ENCODE measurements around the gene SAMD8.
A peak's percentile ranks its signal among the peaks of the same experiment; 100 is the strongest.
"Not testable (repeated sequence)": the region's sequence is repeated elsewhere in the genome, so short reads cannot be mapped to it uniquely, and the experiment has no call there.

Gene SAMD8

GRCh38 chr10:75108684-75109458, 2.6 kb upstream of the SAMD8 start:
- DNase-seq: no peak

GRCh38 chr10:75109459-75109778, 2.0 kb upstream of the SAMD8 start:
- DNase-seq: no peak

- DNase-seq: no peak
These were observed 1.3 kb upstream of the SAMD8 start for GRCh38 chr10:75110006-75110632.

GRCh38 chr10:75111907-75112679, 637 bp downstream of the SAMD8 start:
- peak; percentile 62 for DNase-seq

GRCh38 chr10:75115137-75115536, 3.7 kb downstream of the SAMD8 start:
- no peak for DNase-seq

GRCh38 chr10:75116941-75117775, 5.7 kb downstream of the SAMD8 start:
- not testable (repeated sequence) for DNase-seq

GRCh38 chr10:75117995-75118394, 6.5 kb downstream of the SAMD8 start:
- no peak for DNase-seq

GRCh38 chr10:75119444-75120066, 8.1 kb downstream of the SAMD8 start:
- DNase-seq: not testable (repeated sequence)

- DNase-seq: no peak
These were observed 9.9 kb downstream of the SAMD8 start for GRCh38 chr10:75121322-75121721.

- no peak for DNase-seq
These were observed 11.0 kb downstream of the SAMD8 start for GRCh38 chr10:75122505-75122904.

- DNase-seq: no peak
These were observed 11.7 kb downstream of the SAMD8 start for GRCh38 chr10:75123088-75123682.

GRCh38 chr10:75126277-75126676, 14.8 kb downstream of the SAMD8 start:
- no peak for DNase-seq

GRCh38 chr10:75127471-75127870, 16.0 kb downstream of the SAMD8 start:
- no peak for DNase-seq

GRCh38 chr10:75128985-75129384, 17.5 kb downstream of the SAMD8 start:
- not testable (repeated sequence) for DNase-seq

- DNase-seq: no peak
These were observed 18.1 kb downstream of the SAMD8 start for GRCh38 chr10:75129537-75129936.

GRCh38 chr10:75133701-75134100, 22.2 kb downstream of the SAMD8 start:
- DNase-seq: not testable (repeated sequence)

- DNase-seq: no peak
These were observed 24.9 kb downstream of the SAMD8 start for GRCh38 chr10:75136346-75136745.

GRCh38 chr10:75137533-75138438, 26.3 kb downstream of the SAMD8 start:
- no peak for DNase-seq

GRCh38 chr10:75140246-75140645, 28.8 kb downstream of the SAMD8 start:
- DNase-seq: no peak

GRCh38 chr10:75143353-75143752, 31.9 kb downstream of the SAMD8 start:
- DNase-seq: no peak

GRCh38 chr10:75145590-75145989, 34.1 kb downstream of the SAMD8 start:
- DNase-seq: no peak
